H9 (cell line): Measurements from ENCODE around the gene DYRK1A. TPM values are rescaled to one million over a fixed set of nuclear protein-coding genes. Genes with fewer than 3 reads are reported as not detected.

Source experiments
- DNase-seq: peaks from one replicate; pipeline ENCODE4 v3.0.0-alpha.2; 2017
- H2AFZ ChIP-seq: one replicate; pipeline ENCODE4 v1.6.1; 2013; ENCODE audit warnings: mild to moderate bottlenecking, low read length, control low read depth, moderate library complexity
- H2AK5ac ChIP-seq: 2 replicates; pipeline ENCODE4 v1.6.1; 2013; ENCODE audit warnings: low read length, control low read depth, mixed read lengths; ENCODE audit not compliant: insufficient read length
- H2BK120ac ChIP-seq: one replicate; pipeline ENCODE4 v1.6.1; 2013; ENCODE audit warnings: low read depth, mild to moderate bottlenecking, low read length, control low read depth, inconsistent platforms; ENCODE audit not compliant: poor library complexity, severe bottlenecking
- H2BK12ac ChIP-seq: 2 replicates; pipeline ENCODE4 v1.6.1; 2013; ENCODE audit warnings: low read length, control low read depth, mixed read lengths, low read depth; ENCODE audit not compliant: insufficient read length
- H2BK15ac ChIP-seq: 2 replicates; pipeline ENCODE4 v1.6.1; 2013; ENCODE audit warnings: low read depth, low read length, control low read depth
- H2BK20ac ChIP-seq: one replicate; pipeline ENCODE4 v1.6.1; 2013; ENCODE audit warnings: low read depth, mild to moderate bottlenecking, low read length, control low read depth, inconsistent platforms; ENCODE audit not compliant: poor library complexity, severe bottlenecking
- H2BK5ac ChIP-seq: 2 replicates; pipeline ENCODE4 v1.6.1; 2013; ENCODE audit warnings: low read length, control low read depth, mixed read lengths; ENCODE audit not compliant: insufficient read length
- H3K14ac ChIP-seq: 2 replicates; pipeline ENCODE4 v1.6.1; 2013; ENCODE audit warnings: low read length, control low read depth; ENCODE audit not compliant: insufficient read depth
- H3K18ac ChIP-seq: 2 replicates; pipeline ENCODE4 v1.6.1; 2013; ENCODE audit warnings: low read depth, mild to moderate bottlenecking, mixed read lengths, low read length, control low read depth; ENCODE audit not compliant: insufficient read length
- H3K23ac ChIP-seq: 2 replicates; pipeline ENCODE4 v1.6.1; 2013; ENCODE audit warnings: low read length, control low read depth, mixed read lengths, low read depth; ENCODE audit not compliant: insufficient read length
- H3K23me2 ChIP-seq: 2 replicates; pipeline ENCODE4 v1.6.1; 2013; ENCODE audit warnings: low read depth, mild to moderate bottlenecking, mixed read lengths, low read length, control low read depth; ENCODE audit not compliant: insufficient read length, poor library complexity, severe bottlenecking
- H3K27ac ChIP-seq: 2 replicates; pipeline ENCODE4 v1.5.1; 2013; ENCODE audit warnings: low read length, control low read depth, mixed read lengths, low read depth; ENCODE audit not compliant: insufficient read length
- H3K27me3 ChIP-seq: 2 replicates; pipeline ENCODE4 v1.6.1; 2013; ENCODE audit warnings: low read length, control low read depth, inconsistent platforms; ENCODE audit not compliant: insufficient read depth
- H3K4ac ChIP-seq: 2 replicates; pipeline ENCODE4 v1.6.1; 2013; ENCODE audit warnings: low read depth, mild to moderate bottlenecking, control low read depth, inconsistent platforms, low read length, moderate library complexity
- H3K4me1 ChIP-seq: 2 replicates; pipeline ENCODE4 v1.6.1; 2013; ENCODE audit warnings: low read length, control low read depth, inconsistent platforms; ENCODE audit not compliant: insufficient read depth
- H3K4me2 ChIP-seq: 2 replicates; pipeline ENCODE4 v1.6.1; 2013; ENCODE audit warnings: low read length, control low read depth, mixed read lengths; ENCODE audit not compliant: insufficient read length, insufficient read depth
- H3K56ac ChIP-seq: 2 replicates; pipeline ENCODE4 v1.6.1; 2013; ENCODE audit warnings: low read depth, mild to moderate bottlenecking, mixed read lengths, low read length, control low read depth; ENCODE audit not compliant: insufficient read length
- H3K79me1 ChIP-seq: 2 replicates; pipeline ENCODE4 v1.6.1; 2013; ENCODE audit warnings: low read depth, mild to moderate bottlenecking, moderate library complexity, low read length, control low read depth, inconsistent platforms; ENCODE audit not compliant: insufficient read depth, poor library complexity, severe bottlenecking
- H3K79me2 ChIP-seq: 2 replicates; pipeline ENCODE4 v1.6.1; 2013; ENCODE audit warnings: low read length, control low read depth, inconsistent platforms; ENCODE audit not compliant: insufficient read depth
- H3K9ac ChIP-seq: 2 replicates; pipeline ENCODE4 v1.6.1; 2013; ENCODE audit warnings: low read length, control low read depth, mixed read lengths; ENCODE audit not compliant: insufficient read length; ENCODE audit errors: extremely low read depth
- H3K9me3 ChIP-seq: one replicate; pipeline ENCODE4 v1.6.1; 2013; ENCODE audit warnings: low read depth, low read length, inconsistent platforms; ENCODE audit not compliant: control insufficient read depth
- H3T11ph ChIP-seq: one replicate; pipeline ENCODE4 v1.6.1; 2013; ENCODE audit warnings: mild to moderate bottlenecking, low read length, control low read depth, inconsistent platforms
- H4K20me1 ChIP-seq: one replicate; pipeline ENCODE4 v1.6.1; 2013; ENCODE audit not compliant: control insufficient read depth, insufficient read length, insufficient read depth
- H4K5ac ChIP-seq: 2 replicates; pipeline ENCODE4 v1.6.1; 2013; ENCODE audit warnings: low read depth, mild to moderate bottlenecking, mixed read lengths, low read length, control low read depth; ENCODE audit not compliant: insufficient read length
- H4K8ac ChIP-seq: replicated peaks from 2 replicates; pipeline ENCODE4 v1.6.1; 2013; ENCODE audit warnings: low read length, control low read depth, mixed read lengths, low read depth; ENCODE audit not compliant: insufficient read length
- H4K91ac ChIP-seq: 2 replicates; pipeline ENCODE4 v1.6.1; 2013; ENCODE audit warnings: low read depth, mild to moderate bottlenecking, moderate library complexity, mixed read lengths, low read length, control low read depth; ENCODE audit not compliant: insufficient read length
- H3K27ac Mint-ChIP-seq, 3 experiments: 2 replicates in 2 of 3; 3 replicates in 1 of 3; pipeline ENCODE4 v1.8.0; 2020 to 2021; ENCODE audit warnings: mixed read lengths in 3 of 3, mild to moderate bottlenecking in 1 of 3, moderate library complexity in 1 of 3
- H3K27me3 Mint-ChIP-seq: 2 replicates; pipeline ENCODE4 v1.8.0; 2021; ENCODE audit warnings: low read depth, mild to moderate bottlenecking, moderate library complexity, mixed read lengths
- H3K36me3 Mint-ChIP-seq, 3 experiments: 2 replicates in 2 of 3; 3 replicates in 1 of 3; pipeline ENCODE4 v1.8.0; 2020 to 2021; ENCODE audit warnings: low read depth in 3 of 3, mixed read lengths in 3 of 3; ENCODE audit not compliant: insufficient read depth in 1 of 3
- H3K4me1 Mint-ChIP-seq, 2 experiments: 2 replicates each; pipeline ENCODE4 v1.8.0; 2020; ENCODE audit warnings: mixed read lengths in 2 of 2
- H3K4me3 Mint-ChIP-seq, 2 experiments: 2 replicates in 1 of 2; 3 replicates in 1 of 2; pipeline ENCODE4 v1.8.0; 2020 to 2021; ENCODE audit warnings: mild to moderate bottlenecking in 2 of 2, mixed read lengths in 2 of 2, moderate library complexity in 1 of 2
- H3K9me3 Mint-ChIP-seq, 2 experiments: 2 replicates in 1 of 2; 3 replicates in 1 of 2; pipeline ENCODE4 v1.8.0; 2020; ENCODE audit warnings: mild to moderate bottlenecking in 2 of 2, mixed read lengths in 2 of 2, moderate library complexity in 1 of 2
- WGBS: extraction: QIAGEN DNeasy Blood & Tissue Kit; methylation state at CpG from one replicate; pipeline ENCODE4 v1.1.7; 2013; ENCODE audit warnings: missing lambda C conversion rate, low lambda C conversion rate, mixed read lengths; ENCODE audit not compliant: insufficient read length; ENCODE audit errors: extremely low coverage; 5-methylcytosine and 5-hydroxymethylcytosine counted together
- total RNA-seq: library from RNA; stranded (reverse); gene quantifications from 2 replicates; pipeline ENCODE4 v1.2.1, GENCODE V29; 2021
- TF ChIP-seq, protein P1 (sequence below): fragments of 200-600 bp; sonication (generic); conservative IDR thresholded peaks from 3 replicates; pipeline ENCODE4 v1.8.0; 2021; ENCODE audit warnings: antibody characterized with exemption, mild to moderate bottlenecking

The DYRK1A gene
- total RNA-seq, 1 experiment from 2014 or later = 73.6 TPM

DNA sequence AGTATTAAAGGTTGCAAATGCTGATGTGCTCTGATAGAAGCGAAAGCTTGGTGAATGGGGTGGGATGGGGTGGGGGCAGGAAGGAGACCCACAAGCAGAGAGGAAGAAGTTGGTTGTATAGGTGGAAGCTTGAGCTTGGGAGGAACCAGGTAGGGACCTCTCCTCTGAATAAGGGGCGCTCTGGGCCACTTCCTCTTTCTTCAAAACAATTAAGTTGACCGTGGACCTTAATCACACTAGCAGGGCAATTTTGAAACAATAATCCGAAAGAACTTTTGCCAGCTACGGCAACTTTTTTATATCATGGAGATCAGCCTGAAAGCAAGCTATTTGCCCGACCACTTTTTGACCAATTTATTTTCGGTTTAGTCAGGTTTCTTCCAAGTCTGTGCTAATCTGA, 1.9 kb upstream of the DYRK1A start:
- H3K9ac ChIP-seq = no peak overlapping the region
- no peak overlapping the region for H2BK5ac ChIP-seq
- Mint-ChIP-seq H3K27ac (peak overlapping the region in 2 of 3 experiments; percentile 36 to 98; a peak in 1 of 7 replicates), H3K36me3 (peaks cover 2 to 4% (median 4%) of the 10 kb centered on the region in 3 experiments), H3K4me1 (peaks cover 18 to 21% of the 10 kb centered on the region in 2 experiments), H3K9me3 (peaks cover 4 to 6% of the 10 kb centered on the region in 2 experiments), H3K27me3 (no peaks in the 10 kb centered on the region), H3K4me3 (peak overlapping the region; percentile 90 to 94)
- no peak overlapping the region for H4K91ac ChIP-seq
- H3T11ph ChIP-seq = no peak overlapping the region
- H4K20me1 ChIP-seq = no peaks in the 10 kb centered on the region
- no peak overlapping the region for H2BK15ac ChIP-seq
- H3K4me1 ChIP-seq = no peaks in the 10 kb centered on the region
- no peak overlapping the region for H3K56ac ChIP-seq
- H2BK20ac ChIP-seq = no peak overlapping the region
- peaks cover 11% of the 10 kb centered on the region for H3K23me2 ChIP-seq
- H2AK5ac ChIP-seq = no peak overlapping the region
- H4K8ac ChIP-seq = no peak overlapping the region
- no peak overlapping the region for H2BK120ac ChIP-seq
- DNase-seq = no peak
- H3K4ac ChIP-seq = no peak overlapping the region
- no peaks in the 10 kb centered on the region for H3K79me1 ChIP-seq
- H2BK12ac ChIP-seq = no peak overlapping the region
- H3K27me3 ChIP-seq = no peaks in the 10 kb centered on the region
- H2AFZ ChIP-seq = no peak overlapping the region
- TF ChIP-seq, protein P1, sequence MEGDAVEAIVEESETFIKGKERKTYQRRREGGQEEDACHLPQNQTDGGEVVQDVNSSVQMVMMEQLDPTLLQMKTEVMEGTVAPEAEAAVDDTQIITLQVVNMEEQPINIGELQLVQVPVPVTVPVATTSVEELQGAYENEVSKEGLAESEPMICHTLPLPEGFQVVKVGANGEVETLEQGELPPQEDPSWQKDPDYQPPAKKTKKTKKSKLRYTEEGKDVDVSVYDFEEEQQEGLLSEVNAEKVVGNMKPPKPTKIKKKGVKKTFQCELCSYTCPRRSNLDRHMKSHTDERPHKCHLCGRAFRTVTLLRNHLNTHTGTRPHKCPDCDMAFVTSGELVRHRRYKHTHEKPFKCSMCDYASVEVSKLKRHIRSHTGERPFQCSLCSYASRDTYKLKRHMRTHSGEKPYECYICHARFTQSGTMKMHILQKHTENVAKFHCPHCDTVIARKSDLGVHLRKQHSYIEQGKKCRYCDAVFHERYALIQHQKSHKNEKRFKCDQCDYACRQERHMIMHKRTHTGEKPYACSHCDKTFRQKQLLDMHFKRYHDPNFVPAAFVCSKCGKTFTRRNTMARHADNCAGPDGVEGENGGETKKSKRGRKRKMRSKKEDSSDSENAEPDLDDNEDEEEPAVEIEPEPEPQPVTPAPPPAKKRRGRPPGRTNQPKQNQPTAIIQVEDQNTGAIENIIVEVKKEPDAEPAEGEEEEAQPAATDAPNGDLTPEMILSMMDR = no peak
- no peaks in the 10 kb centered on the region for H3K9me3 ChIP-seq
- peaks cover 15% of the 10 kb centered on the region for H3K79me2 ChIP-seq
- H3K18ac ChIP-seq = no peak overlapping the region
- H3K27ac ChIP-seq = no peak overlapping the region
- no CpG with 5 or more reads among the region's 7 CpGs for WGBS
- H3K23ac ChIP-seq = no peak overlapping the region
- H4K5ac ChIP-seq = no peak overlapping the region
- peak overlapping the region; percentile 98 for H3K4me2 ChIP-seq
- no peak overlapping the region for H3K14ac ChIP-seq
